HL-60 (cell line): ENCODE results near the gene BLID.

Source experiments
- CTCF ChIP-seq: IDR thresholded peaks from one replicate; pipeline ENCODE4 v1.5.1; 2011; ENCODE audit warnings: low read length, control low read depth, inconsistent platforms; ENCODE audit not compliant: insufficient read depth
- POLR2AphosphoS5 ChIP-seq: IDR thresholded peaks from 2 replicates; pipeline ENCODE4 v1.6.1; 2012; ENCODE audit warnings: low read depth

GRCh38 chr11:122096272-122097112, 19.5 kb downstream of the BLID start:
- TF ChIP-seq CTCF (no peak), POLR2AphosphoS5 (no peak)
